SK-N-SH (cell line): ENCODE data around the gene PALM. TPM values are rescaled to one million over a fixed set of nuclear protein-coding genes. Genes with fewer than 3 reads are reported as not detected.

Experiments used
- CTCF ChIA-PET: fragments of 300-600, 350-600 bp; formaldehyde crosslinking; extraction: SDS; loops from one replicate; lab custom pipeline; 2021; lab: Yijun Ruan, JAX
- POLR2A ChIA-PET: fragments of 350-600 bp; sonication (Branson Sonifier 250); formaldehyde crosslinking; extraction: SDS; loops from one replicate; lab custom pipeline; 2020; ENCODE audit warnings: antibody characterized with exemption, inconsistent platforms; lab: Yijun Ruan, JAX
- DNase-seq: peaks from one replicate; pipeline ENCODE4 v3.0.0; 2012
- H2AFZ ChIP-seq: fragments of 200-600 bp; sonication (generic); 2 replicates; pipeline ENCODE4 v1.8.1; 2016; ENCODE audit warnings: antibody characterized with exemption, mild to moderate bottlenecking, low read depth
- H3F3A ChIP-seq: fragments of 200-600 bp; sonication (generic); replicated peaks from 2 replicates; pipeline ENCODE3; 2016; ENCODE audit warnings: antibody characterized with exemption, mild to moderate bottlenecking; ENCODE audit not compliant: insufficient read depth
- H3K27ac ChIP-seq, 2 experiments: fragments of 200-500 bp in 1 of 2; fragments of 200-600 bp in 1 of 2; sonication (Bioruptor generic) in 1 of 2; sonication (generic), shearing (Covaris generic) in 1 of 2; 2 replicates each; pipeline versions ENCODE4 v1.5.1 to v1.6.1; 2014 to 2016; ENCODE audit warnings: low read depth in 2 of 2, inconsistent platforms in 1 of 2, low read length in 1 of 2, mild to moderate bottlenecking in 1 of 2, mixed read lengths in 1 of 2
- H3K27me3 ChIP-seq: fragments of 200-600 bp; sonication (generic), shearing (Covaris generic); 2 replicates; pipeline ENCODE4 v1.6.1; 2016; ENCODE audit warnings: mixed run types; ENCODE audit not compliant: insufficient read depth
- H3K36me3 ChIP-seq, 2 experiments: fragments of 200-500 bp in 1 of 2; fragments of 200-600 bp in 1 of 2; sonication (Bioruptor generic) in 1 of 2; sonication (generic) in 1 of 2; replicated peaks in 1 of 2; 2 replicates each; pipeline versions ENCODE3 to v1.5.1; 2014 to 2016; ENCODE audit warnings: low read length in 1 of 2, mild to moderate bottlenecking in 1 of 2; ENCODE audit not compliant: insufficient read depth in 2 of 2, control insufficient read depth in 1 of 2
- H3K4me1 ChIP-seq, 2 experiments: fragments of 200-500 bp in 1 of 2; fragments of 200-600 bp in 1 of 2; sonication (Bioruptor generic) in 1 of 2; sonication (generic), shearing (Covaris generic) in 1 of 2; 2 replicates each; pipeline versions ENCODE4 v1.5.1 to v1.6.1; 2014 to 2016; ENCODE audit warnings: low read depth in 1 of 2, low read length in 1 of 2, mixed run types in 1 of 2; ENCODE audit not compliant: insufficient read depth in 2 of 2, control insufficient read depth in 1 of 2
- H3K4me2 ChIP-seq: fragments of 200-600 bp; sonication (generic), shearing (Covaris generic); 2 replicates; pipeline ENCODE4 v1.6.1; 2017; ENCODE audit warnings: mixed run types
- H3K4me3 ChIP-seq, 2 experiments: fragments of 200-500 bp in 1 of 2; fragments of 200-600 bp in 1 of 2; sonication (Bioruptor generic) in 1 of 2; sonication (generic), shearing (Covaris generic) in 1 of 2; 2 replicates each; pipeline versions ENCODE4 v1.5.1 to v1.8.1; 2014 to 2016; ENCODE audit warnings: low read depth in 2 of 2, inconsistent platforms in 1 of 2, low read length in 1 of 2, mild to moderate bottlenecking in 1 of 2, mixed read lengths in 1 of 2, moderate library complexity in 1 of 2
- H3K79me2 ChIP-seq: fragments of 200-600 bp; sonication (generic); 2 replicates; pipeline ENCODE4 v1.8.1; 2017; ENCODE audit warnings: mild to moderate bottlenecking; ENCODE audit not compliant: insufficient read depth
- H3K9ac ChIP-seq: fragments of 200-600 bp; sonication (generic); 2 replicates; pipeline ENCODE4 v1.6.1; 2017; ENCODE audit warnings: mixed run types
- H3K9me2 ChIP-seq: fragments of 200-600 bp; sonication (generic); 2 replicates; pipeline ENCODE4 v1.6.1; 2017; ENCODE audit warnings: mixed run types
- H3K9me3 ChIP-seq: fragments of 200-600 bp; sonication (generic); 2 replicates; pipeline ENCODE4 v1.6.1; 2017; ENCODE audit warnings: mixed run types, mild to moderate bottlenecking, moderate library complexity
- H4K20me1 ChIP-seq: fragments of 200-600 bp; sonication (generic); 2 replicates; pipeline ENCODE4 v1.6.1; 2017; ENCODE audit warnings: mild to moderate bottlenecking, mixed run types; ENCODE audit not compliant: insufficient read depth
- CHD2 ChIP-seq: fragments of 150-350 bp; IDR thresholded peaks from 2 replicates; pipeline ENCODE4 v1.6.1; 2018; ENCODE audit warnings: low read length; ENCODE audit not compliant: partially characterized antibody
- CTCF ChIP-seq: fragments of 200-600 bp; sonication (generic); IDR thresholded peaks from 2 replicates; pipeline ENCODE4 v1.6.1; 2017; ENCODE audit warnings: antibody characterized with exemption, mild to moderate bottlenecking, moderate library complexity
- ELF1 ChIP-seq: IDR thresholded peaks from 2 replicates; pipeline ENCODE4 v1.4.0; 2012
- EP300 ChIP-seq, 2 experiments: IDR thresholded peaks; 2 replicates each; pipeline versions ENCODE4 v1.4.0 to v1.6.1; 2012; ENCODE audit warnings: borderline replicate concordance in 1 of 2, low read depth in 1 of 2, low read length in 1 of 2
- EZH2phosphoT487 ChIP-seq: fragments of 200-600 bp; sonication (generic); IDR thresholded peaks from 2 replicates; pipeline ENCODE4 v1.6.1; 2017; ENCODE audit warnings: low read depth, mixed run types, mild to moderate bottlenecking, antibody characterized with exemption, moderate library complexity, borderline replicate concordance
- FOXJ3 ChIP-seq: sonication (generic); formaldehyde crosslinking; IDR thresholded peaks from 2 replicates; pipeline ENCODE4 v1.5.1; 2020; ENCODE audit warnings: mild to moderate bottlenecking, missing genetic modification reagents
- FOXM1 ChIP-seq: IDR thresholded peaks from 2 replicates; pipeline ENCODE4 v1.4.0; 2012; ENCODE audit warnings: low read depth, mild to moderate bottlenecking
- GATA2 ChIP-seq: sonication (generic); formaldehyde crosslinking; IDR thresholded peaks from 2 replicates; pipeline ENCODE4 v1.5.0; 2020; ENCODE audit warnings: mild to moderate bottlenecking, missing genetic modification reagents
- IRF3 ChIP-seq: fragments of 150-350 bp; IDR thresholded peaks from 2 replicates; pipeline ENCODE4 v1.6.1; 2016; ENCODE audit warnings: mild to moderate bottlenecking, low read depth, low read length
- RCOR1 ChIP-seq: fragments of 150-350 bp; IDR thresholded peaks from 2 replicates; pipeline ENCODE4 v1.6.1; 2017; ENCODE audit warnings: antibody characterized with exemption, low read length
- RXRA ChIP-seq: IDR thresholded peaks from 2 replicates; pipeline ENCODE4 v1.4.0; 2012; ENCODE audit warnings: low read depth, mild to moderate bottlenecking, borderline replicate concordance
- TCF12 ChIP-seq: IDR thresholded peaks from 2 replicates; pipeline ENCODE4 v1.4.0; 2012
- USF1 ChIP-seq: IDR thresholded peaks from 2 replicates; pipeline ENCODE4 v1.4.0; 2012; ENCODE audit warnings: low read depth, borderline replicate concordance
- USF2 ChIP-seq: fragments of 150-350 bp; IDR thresholded peaks from 2 replicates; pipeline ENCODE4 v1.6.1; 2017; ENCODE audit warnings: antibody characterized with exemption, low read length, low read depth, borderline replicate concordance
- WGBS: methylation state at CpG from one replicate; pipeline ENCODE4 v1.1.6; 2017; ENCODE audit warnings: low lambda C conversion rate; 5-methylcytosine and 5-hydroxymethylcytosine counted together
- polyA plus RNA-seq, 3 experiments: library from polyadenylated mRNA; depleted of rRNA; stranded (reverse); fragments of >200 nt; gene quantifications; 2 replicates each; pipeline ENCODE4 v1.2.3, GENCODE V29; 2012

PALM gene
- polyA plus RNA-seq, 1 of the 3 experiments (the other 2 are of a cell fraction), result 15.6 TPM

GRCh38 chr19:752652-753517, 44.1 kb downstream of the PALM start:
- H3K4me2 ChIP-seq, result no peak overlapping the region
- TF ChIP-seq RCOR1 (no peak), EP300 (IDR thresholded peaks at IDR 0.05; ENCODE audit: borderline replicate concordance in 1 of 2, low read depth in 1 of 2, low read length in 1 of 2) (no peak), FOXM1 (no peak), USF2 (no peak), USF1 (no peak), EZH2phosphoT487 (no peak), CTCF (no peak), GATA2 (no peak)
- TF ChIP-seq, all 33 proteins: peak for 0
- CTCF ChIA-PET, result interaction anchor here (0.6 to 1.5 kb wide), 5 partner anchors 17 to 104 kb away, joined by 3 to 5 read pairs (median 3); partner anchors contain the start of genes FSTL3 and PALM

GRCh38 chr19:754530-754929, 45.8 kb downstream of the PALM start:
- 86% methylated on average over 9 of the region's 9 CpGs for WGBS
- no peaks in the 10 kb centered on the region for H3K4me1 ChIP-seq
- peaks cover 2% of the 10 kb centered on the region for H3F3A ChIP-seq
- ChIA-PET CTCF (interaction anchor here (1.5 to 1.6 kb wide), 2 partner anchors 15 kb away, joined by 5 to 7 read pairs; no protein-coding TSS in a partner anchor), POLR2A (no interaction called here)
- TF ChIP-seq RXRA (no peak), CHD2 (no peak), ELF1 (no peak), IRF3 (no peak), CTCF (no peak), TCF12 (no peak), FOXJ3 (CRISPR knock-in tag) (no peak)
- no peak overlapping the region for H3K9ac ChIP-seq
- no peaks in the 10 kb centered on the region for H3K9me2 ChIP-seq
- H3K27ac ChIP-seq, result no peak overlapping the region
- no peaks in the 10 kb centered on the region for H3K79me2 ChIP-seq
- no peak for DNase-seq
- H2AFZ ChIP-seq, result no peak overlapping the region
- H3K9me3 ChIP-seq, result no peaks in the 10 kb centered on the region
- H3K4me3 ChIP-seq, result no peak overlapping the region
- H3K4me2 ChIP-seq, result no peak overlapping the region
- H3K36me3 ChIP-seq, result no peaks in the 10 kb centered on the region
- no peaks in the 10 kb centered on the region for H4K20me1 ChIP-seq
- no peaks in the 10 kb centered on the region for H3K27me3 ChIP-seq

More at GRCh38 chr19:752652-753517, 44.1 kb downstream of the PALM start:
- H3K27ac ChIP-seq, result no peak overlapping the region
- H3K9ac ChIP-seq, result no peak overlapping the region
- no peak for DNase-seq
- H2AFZ ChIP-seq, result no peak overlapping the region
- POLR2A ChIA-PET, result no interaction called here
- no peaks in the 10 kb centered on the region for H4K20me1 ChIP-seq
- H3K4me1 ChIP-seq, result no peaks in the 10 kb centered on the region
- H3K79me2 ChIP-seq, result no peaks in the 10 kb centered on the region
- H3F3A ChIP-seq, result peaks cover 2% of the 10 kb centered on the region
- no peaks in the 10 kb centered on the region for H3K9me3 ChIP-seq
- no peak overlapping the region for H3K4me3 ChIP-seq
- no peaks in the 10 kb centered on the region for H3K36me3 ChIP-seq
- H3K9me2 ChIP-seq, result no peaks in the 10 kb centered on the region
- WGBS, result 70% methylated on average over 24 of the region's 39 CpGs
- H3K27me3 ChIP-seq, result no peaks in the 10 kb centered on the region
